Neuronal stem cell (in vitro differentiated cells): ENCODE measurements around the gene CLDN14.

Source experiments
- DNase-seq: peaks from one replicate; pipeline ENCODE4 v3.0.0-alpha.2; 2013; ENCODE audit warnings: low spot score
- H2AFZ ChIP-seq: one replicate; pipeline ENCODE4 v1.6.1; 2013; ENCODE audit warnings: mild to moderate bottlenecking, low read length, inconsistent platforms
- H2AK5ac ChIP-seq: 2 replicates; pipeline ENCODE4 v1.6.1; 2013; ENCODE audit warnings: low read depth, mild to moderate bottlenecking, inconsistent platforms, low read length, moderate library complexity, mixed read lengths
- H2BK120ac ChIP-seq: 2 replicates; pipeline ENCODE4 v1.6.1; 2013; ENCODE audit warnings: low read depth, mild to moderate bottlenecking, inconsistent platforms, low read length, moderate library complexity, mixed read lengths
- H2BK12ac ChIP-seq: one replicate; pipeline ENCODE4 v1.6.1; 2013; ENCODE audit warnings: low read length, inconsistent platforms
- H2BK15ac ChIP-seq: 2 replicates; pipeline ENCODE4 v1.6.1; 2013; ENCODE audit warnings: mild to moderate bottlenecking, low read length, inconsistent platforms, mixed read lengths
- H2BK5ac ChIP-seq: one replicate; pipeline ENCODE4 v1.6.1; 2013; ENCODE audit warnings: inconsistent platforms, mild to moderate bottlenecking, low read length, moderate library complexity
- H3K14ac ChIP-seq: one replicate; pipeline ENCODE4 v1.6.1; 2013; ENCODE audit warnings: low read length, inconsistent platforms
- H3K18ac ChIP-seq: 2 replicates; pipeline ENCODE4 v1.6.1; 2013; ENCODE audit warnings: low read length, inconsistent platforms
- H3K23ac ChIP-seq: 2 replicates; pipeline ENCODE4 v1.6.1; 2013; ENCODE audit warnings: low read depth, mild to moderate bottlenecking, mixed read lengths, low read length, inconsistent platforms; ENCODE audit not compliant: poor library complexity
- H3K27ac ChIP-seq: replicated peaks from 3 replicates; pipeline ENCODE4 v1.5.1; 2013; ENCODE audit warnings: low read length, inconsistent platforms
- H3K27me3 ChIP-seq, 3 experiments: 2 replicates each; pipeline ENCODE4 v1.6.1; 2013; ENCODE audit warnings: low read length in 3 of 3, mild to moderate bottlenecking in 2 of 3, inconsistent platforms in 1 of 3, low read depth in 1 of 3, mixed read lengths in 1 of 3, moderate library complexity in 1 of 3; ENCODE audit not compliant: control insufficient read depth in 3 of 3, insufficient read depth in 3 of 3
- H3K36me3 ChIP-seq, 2 donors: replicated peaks in 1 of 2; 2 replicates each; pipeline ENCODE4 v1.6.1; 2013; ENCODE audit warnings: low read length in 2 of 2; ENCODE audit not compliant: control insufficient read depth in 2 of 2, insufficient read depth in 2 of 2
- H3K4ac ChIP-seq: 2 replicates; pipeline ENCODE4 v1.6.1; 2013; ENCODE audit warnings: inconsistent platforms, mild to moderate bottlenecking, low read length, moderate library complexity
- H3K4me1 ChIP-seq, 2 donors: 1 replicate in 1 of 2; 2 replicates in 1 of 2; pipeline ENCODE4 v1.6.1; 2013; ENCODE audit warnings: low read length in 2 of 2, low read depth in 1 of 2; ENCODE audit not compliant: control insufficient read depth in 2 of 2, insufficient read depth in 1 of 2
- H3K4me2 ChIP-seq: one replicate; pipeline ENCODE4 v1.6.1; 2013; ENCODE audit warnings: mild to moderate bottlenecking, low read length, inconsistent platforms; ENCODE audit not compliant: insufficient read depth, poor library complexity, severe bottlenecking
- H3K4me3 ChIP-seq, 2 donors: 2 replicates each; pipeline ENCODE4 v1.5.1; 2013; ENCODE audit warnings: low read length in 2 of 2, mild to moderate bottlenecking in 2 of 2, inconsistent platforms in 1 of 2, moderate library complexity in 1 of 2
- H3K79me1 ChIP-seq: one replicate; pipeline ENCODE4 v1.6.1; 2013; ENCODE audit warnings: low read depth, mild to moderate bottlenecking, inconsistent platforms, low read length, moderate library complexity
- H3K9ac ChIP-seq: one replicate; pipeline ENCODE4 v1.6.1; 2013; ENCODE audit warnings: mild to moderate bottlenecking, low read depth, low read length, inconsistent platforms; ENCODE audit not compliant: poor library complexity
- H3K9me3 ChIP-seq, 2 donors: replicated peaks in 1 of 2; 2 replicates each; pipeline versions ENCODE3 to v1.6.1; 2013; ENCODE audit warnings: low read length in 2 of 2, mild to moderate bottlenecking in 2 of 2, inconsistent platforms in 1 of 2, low read depth in 1 of 2, mixed read lengths in 1 of 2, moderate library complexity in 1 of 2; ENCODE audit not compliant: control insufficient read depth in 2 of 2, insufficient read depth in 1 of 2
- H4K8ac ChIP-seq: one replicate; pipeline ENCODE4 v1.6.1; 2013; ENCODE audit warnings: low read depth, mild to moderate bottlenecking, inconsistent platforms, low read length, moderate library complexity
- H4K91ac ChIP-seq: one replicate; pipeline ENCODE4 v1.6.1; 2013; ENCODE audit warnings: low read length, low read depth, mild to moderate bottlenecking, inconsistent platforms; ENCODE audit not compliant: poor library complexity
- whole genome bisulfite sequencing, 2 donors: extraction: QIAGEN DNeasy Blood & Tissue Kit; methylation state at CpG; one replicate each; pipeline ENCODE4 v1.1.7; 2013; ENCODE audit warnings: missing lambda C conversion rate in 2 of 2, mixed read lengths in 1 of 2; ENCODE audit not compliant: insufficient read length in 2 of 2, insufficient replicate concordance in 1 of 2; ENCODE audit errors: extremely low coverage in 2 of 2; 5-methylcytosine and 5-hydroxymethylcytosine counted together

The CLDN14 gene

DNA sequence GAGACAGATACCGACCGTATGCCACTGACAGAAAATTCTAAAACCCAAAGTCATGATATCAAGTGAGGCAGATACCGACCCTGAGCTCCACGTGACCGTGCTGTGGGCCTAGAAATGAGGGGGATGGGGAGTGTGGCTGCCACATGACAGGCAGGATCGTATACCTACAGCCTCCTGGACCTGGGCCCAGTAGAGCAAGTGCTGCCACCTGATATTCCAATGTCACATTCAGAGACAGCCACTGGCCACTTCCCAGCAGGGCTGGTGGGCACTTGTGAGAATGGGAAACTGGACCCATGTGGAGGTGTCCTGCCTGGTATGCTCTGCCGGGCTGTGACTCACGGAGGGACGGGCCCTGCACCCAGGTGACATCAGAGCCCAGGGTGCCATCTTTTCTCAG, 44.6 kb upstream of the CLDN14 start:
- Histone ChIP-seq H2BK15ac (peak overlapping the region; percentile 33), H2BK5ac (no peak overlapping the region), H3K27me3 (peaks cover 0 to 11% (median 0%) of the 10 kb centered on the region in 3 experiments), H4K8ac (no peak overlapping the region), H3K18ac (no peak overlapping the region), H2AK5ac (peak overlapping the region; percentile 22), H3K36me3 (no peaks in the 10 kb centered on the region), H3K14ac (peak overlapping the region; percentile 76), H3K4ac (no peak overlapping the region), H2BK120ac (no peak overlapping the region), H2AFZ (no peak overlapping the region), H3K27ac (no peak overlapping the region), H3K23ac (peak overlapping the region; percentile 82), H3K9me3 (peaks cover 0 to 2% of the 10 kb centered on the region in 2 donors), H3K4me2 (no peak overlapping the region), H4K91ac (peak overlapping the region; percentile 62), H3K4me1 (no peaks in the 10 kb centered on the region), H3K79me1 (no peaks in the 10 kb centered on the region), H3K4me3 (no peak overlapping the region), H2BK12ac (no peak overlapping the region), H3K9ac (no peak overlapping the region)
- DNase-seq, result no peak
- WGBS, 2 donors, result no CpG with 5 or more reads among the region's 9 CpGs

DNA sequence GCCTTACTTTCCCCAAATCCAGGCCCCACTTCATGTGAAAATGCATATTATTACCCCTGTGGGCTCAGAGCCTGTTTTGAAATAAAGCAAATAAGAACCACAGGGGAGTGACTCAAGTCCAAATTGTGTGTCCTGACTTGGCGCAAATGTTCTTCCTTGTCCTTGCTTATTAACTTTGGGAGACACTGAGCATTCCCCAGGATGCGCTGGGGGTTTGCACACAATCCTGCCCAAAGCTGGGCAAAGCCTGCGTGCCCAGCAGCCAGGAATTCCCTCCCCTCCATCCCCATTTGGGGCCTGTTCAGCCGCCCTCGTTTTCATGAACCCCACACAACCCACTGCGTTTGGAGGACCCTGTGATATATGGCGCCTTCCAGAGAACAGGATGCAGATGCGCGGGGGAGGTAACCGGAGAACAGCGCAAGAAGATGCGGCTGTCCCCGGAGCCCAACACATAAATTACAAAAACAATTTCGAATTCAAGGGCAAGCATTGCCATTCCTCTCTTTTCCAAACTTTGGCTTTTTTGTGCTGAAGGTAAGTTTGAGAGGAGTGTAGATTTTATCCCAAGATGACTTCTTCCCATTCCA, 42.4 kb upstream of the CLDN14 start:
- Histone ChIP-seq H3K14ac (no peak overlapping the region), H3K4me1 (no peaks in the 10 kb centered on the region), H3K9ac (no peak overlapping the region), H3K27ac (no peak overlapping the region), H3K27me3 (peaks cover 0 to 2% (median 0%) of the 10 kb centered on the region in 3 experiments), H3K23ac (no peak overlapping the region), H2BK12ac (no peak overlapping the region), H2BK5ac (no peak overlapping the region), H3K4me3 (no peak overlapping the region), H2AFZ (no peak overlapping the region), H4K8ac (no peak overlapping the region), H3K9me3 (peaks cover 0 to 2% of the 10 kb centered on the region in 2 donors), H2BK120ac (no peak overlapping the region), H3K36me3 (no peaks in the 10 kb centered on the region), H2AK5ac (no peak overlapping the region), H3K18ac (no peak overlapping the region), H3K79me1 (no peaks in the 10 kb centered on the region), H4K91ac (no peak overlapping the region), H3K4me2 (no peak overlapping the region), H2BK15ac (no peak overlapping the region), H3K4ac (no peak overlapping the region)
- WGBS, 2 donors, result no CpG with 5 or more reads among the region's 14 CpGs
- DNase-seq, result no peak

GRCh38 chr21:36518883-36519492, 39.1 kb upstream of the CLDN14 start:
- DNase-seq, result no peak
- H4K91ac ChIP-seq, result no peak overlapping the region
- no peak overlapping the region for H3K4me3 ChIP-seq
- no peaks in the 10 kb centered on the region for H3K36me3 ChIP-seq
- H3K27me3 ChIP-seq, result no peaks in the 10 kb centered on the region
- H3K79me1 ChIP-seq, result no peaks in the 10 kb centered on the region
- H3K9me3 ChIP-seq, result no peaks in the 10 kb centered on the region
- no peak overlapping the region for H2AK5ac ChIP-seq
- H2BK15ac ChIP-seq, result no peak overlapping the region
- WGBS, 2 donors, result no CpG with 5 or more reads among the region's 10 CpGs
- H2BK120ac ChIP-seq, result no peak overlapping the region
- no peak overlapping the region for H3K4ac ChIP-seq
- H2BK12ac ChIP-seq, result no peak overlapping the region
- H3K14ac ChIP-seq, result no peak overlapping the region
- no peak overlapping the region for H3K9ac ChIP-seq
- H2AFZ ChIP-seq, result no peak overlapping the region
- no peak overlapping the region for H2BK5ac ChIP-seq
- no peak overlapping the region for H3K27ac ChIP-seq
- H3K18ac ChIP-seq, result no peak overlapping the region
- no peak overlapping the region for H4K8ac ChIP-seq
- no peaks in the 10 kb centered on the region for H3K4me1 ChIP-seq
- no peak overlapping the region for H3K23ac ChIP-seq
- H3K4me2 ChIP-seq, result no peak overlapping the region

DNA sequence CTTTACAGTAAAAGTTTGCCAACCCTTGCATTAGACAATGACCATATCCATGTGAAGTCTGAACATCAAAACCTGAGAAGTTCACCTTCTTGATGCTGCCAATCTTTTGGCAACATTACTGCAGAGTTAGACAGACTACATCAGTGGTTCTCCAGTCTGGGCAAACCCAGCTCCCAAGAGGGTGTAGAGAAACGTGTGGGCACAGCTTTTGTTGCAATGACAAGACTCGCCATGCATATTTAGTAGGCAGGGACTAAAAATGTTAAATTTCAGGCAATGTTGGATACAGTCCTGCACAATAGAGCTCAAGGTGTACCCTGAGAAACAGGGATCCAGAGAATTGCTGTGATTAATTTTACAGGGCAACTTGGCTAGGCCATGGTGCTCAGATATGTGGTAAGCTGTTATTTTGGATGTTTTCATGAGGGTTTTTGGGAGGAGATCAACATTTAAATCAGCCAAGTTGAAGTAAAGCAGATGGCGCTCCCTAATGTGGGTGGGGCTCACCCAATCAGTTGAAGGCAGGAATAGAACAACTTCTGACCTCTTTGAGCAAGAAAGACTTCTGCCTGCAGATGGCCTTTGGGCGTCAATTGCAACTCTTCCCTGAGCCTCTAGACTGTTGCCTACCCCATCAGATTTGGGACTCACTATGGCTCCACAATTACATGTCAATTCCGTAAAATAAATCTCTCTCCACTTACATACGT, 37.6 kb upstream of the CLDN14 start:
- H2BK120ac ChIP-seq, result no peak overlapping the region
- H4K8ac ChIP-seq, result no peak overlapping the region
- H3K27ac ChIP-seq, result no peak overlapping the region
- H3K9ac ChIP-seq, result no peak overlapping the region
- H2AK5ac ChIP-seq, result no peak overlapping the region
- no peak overlapping the region for H3K14ac ChIP-seq
- H3K79me1 ChIP-seq, result no peaks in the 10 kb centered on the region
- no peak overlapping the region for H3K18ac ChIP-seq
- no peak overlapping the region for H3K23ac ChIP-seq
- H2BK15ac ChIP-seq, result no peak overlapping the region
- no peaks in the 10 kb centered on the region for H3K4me1 ChIP-seq
- no peak for DNase-seq
- no peak overlapping the region for H3K4me3 ChIP-seq
- H3K36me3 ChIP-seq, result no peaks in the 10 kb centered on the region
- no CpG with 5 or more reads among the region's 6 CpGs for WGBS, 2 donors
- no peak overlapping the region for H2BK5ac ChIP-seq
- no peaks in the 10 kb centered on the region for H3K9me3 ChIP-seq
- no peak overlapping the region for H2AFZ ChIP-seq
- H2BK12ac ChIP-seq, result no peak overlapping the region
- H3K4me2 ChIP-seq, result no peak overlapping the region
- H3K4ac ChIP-seq, result no peak overlapping the region
- peaks cover 0 to under 1% (median 0%) of the 10 kb centered on the region in 3 experiments for H3K27me3 ChIP-seq
- H4K91ac ChIP-seq, result no peak overlapping the region
